ENCODE data around the gene TMEM129. TPM values are rescaled to one million over a fixed set of nuclear protein-coding genes. Genes with fewer than 3 reads are reported as not detected.

Gene TMEM129
- total RNA-seq, 2 donors from 2014 or later = 73.7 to 81.7 TPM

- TF ChIP-seq POLR2A (IDR thresholded peaks at IDR 0.05) = no peak
- no peak for TF ChIP-seq POLR2AphosphoS5 (IDR thresholded peaks at IDR 0.05)
- TF ChIP-seq CTCF (IDR thresholded peaks at IDR 0.05) = no peak
Observed at GRCh38 chr4:1757836-1758235, 36.7 kb upstream of the TMEM129 start.

GRCh38 chr4:1756893-1757779 lies 36.0 kb upstream of the TMEM129 start:
- 82% methylated on average over 16 of the region's 20 CpGs for WGBS
- H3K36me3 ChIP-seq = no peaks in the 10 kb centered on the region
- no peaks in the 10 kb centered on the region for H3K27me3 ChIP-seq (replicated peaks; ENCODE audit: insufficient read depth)
- H3K4me1 ChIP-seq (replicated peaks) = no peaks in the 10 kb centered on the region
- no peak for TF ChIP-seq POLR2AphosphoS5 (IDR thresholded peaks at IDR 0.05)
- no peak for TF ChIP-seq CTCF (IDR thresholded peaks at IDR 0.05)
- TF ChIP-seq POLR2A (IDR thresholded peaks at IDR 0.05) = no peak
- intact Hi-C loops (cut with DNase I) = no loop called here
- H3K9me3 ChIP-seq = no peaks in the 10 kb centered on the region
- no peak overlapping the region for H3K27ac ChIP-seq
- H3K4me3 ChIP-seq = no peak overlapping the region
- DNase-seq (ENCODE audit: low spot score) = no peak

More at GRCh38 chr4:1757836-1758235, 36.7 kb upstream of the TMEM129 start:
- Histone ChIP-seq H3K27me3 (replicated peaks; ENCODE audit: insufficient read depth) (no peaks in the 10 kb centered on the region), H3K36me3 (no peaks in the 10 kb centered on the region), H3K9me3 (no peaks in the 10 kb centered on the region), H3K27ac (no peak overlapping the region), H3K4me1 (replicated peaks) (no peaks in the 10 kb centered on the region), H3K4me3 (no peak overlapping the region)
- intact Hi-C loops (cut with DNase I) = no loop called here
- no peak for DNase-seq (ENCODE audit: low spot score)
- 67% methylated on average over 17 of the region's 17 CpGs for WGBS

- H3K27ac ChIP-seq = no peak overlapping the region
- H3K9me3 ChIP-seq = no peaks in the 10 kb centered on the region
- H3K4me1 ChIP-seq (replicated peaks) = no peaks in the 10 kb centered on the region
- 87% methylated on average over 17 of the region's 18 CpGs for WGBS
- H3K27me3 ChIP-seq (replicated peaks; ENCODE audit: insufficient read depth) = no peaks in the 10 kb centered on the region
- H3K36me3 ChIP-seq = no peaks in the 10 kb centered on the region
- TF ChIP-seq POLR2AphosphoS5 (IDR thresholded peaks at IDR 0.05) (no peak), CTCF (IDR thresholded peaks at IDR 0.05) (no peak), POLR2A (IDR thresholded peaks at IDR 0.05) (no peak)
- DNase-seq (ENCODE audit: low spot score) = no peak
- intact Hi-C loops (cut with DNase I) = no loop called here
- no peak overlapping the region for H3K4me3 ChIP-seq
Observed at GRCh38 chr4:1756079-1756478, 35.0 kb upstream of the TMEM129 start.

GRCh38 chr4:1755297-1755696 lies 34.2 kb upstream of the TMEM129 start:
- intact Hi-C loops (cut with DNase I) = no loop called here
- Histone ChIP-seq H3K27me3 (replicated peaks; ENCODE audit: insufficient read depth) (no peaks in the 10 kb centered on the region), H3K4me3 (no peak overlapping the region), H3K27ac (no peak overlapping the region), H3K9me3 (no peaks in the 10 kb centered on the region), H3K36me3 (no peaks in the 10 kb centered on the region), H3K4me1 (replicated peaks) (no peaks in the 10 kb centered on the region)
- TF ChIP-seq POLR2AphosphoS5 (IDR thresholded peaks at IDR 0.05) (no peak), POLR2A (IDR thresholded peaks at IDR 0.05) (no peak), CTCF (IDR thresholded peaks at IDR 0.05) (no peak)
- 86% methylated on average over 14 of the region's 17 CpGs for WGBS
- no peak for DNase-seq (ENCODE audit: low spot score)

- 88% methylated on average over 5 of the region's 5 CpGs for WGBS
- TF ChIP-seq CTCF (IDR thresholded peaks at IDR 0.05) (no peak), POLR2AphosphoS5 (IDR thresholded peaks at IDR 0.05) (no peak), POLR2A (IDR thresholded peaks at IDR 0.05) (no peak)
- no peak overlapping the region for H3K4me3 ChIP-seq
- DNase-seq (ENCODE audit: low spot score) = no peak
- no peaks in the 10 kb centered on the region for H3K36me3 ChIP-seq
- no peaks in the 10 kb centered on the region for H3K9me3 ChIP-seq
- intact Hi-C loops (cut with DNase I) = no loop called here
- no peaks in the 10 kb centered on the region for H3K27me3 ChIP-seq (replicated peaks; ENCODE audit: insufficient read depth)
- H3K4me1 ChIP-seq (replicated peaks) = no peaks in the 10 kb centered on the region
- no peak overlapping the region for H3K27ac ChIP-seq
Observed at GRCh38 chr4:1754336-1754735, 33.2 kb upstream of the TMEM129 start.
